T-helper 17 cell (primary cell): ENCODE data around the gene NAGPA. TPM values are rescaled to one million over a fixed set of nuclear protein-coding genes. Genes with fewer than 3 reads are reported as not detected.

ENCODE experiments used
- ATAC-seq: fragments of 150-1000 bp; cut with Tn5 transposase; 2 replicates; pipeline ENCODE4 v1.10.0; 2021; ENCODE audit warnings: mild to moderate bottlenecking, moderate library complexity
- DNase-seq, 3 donors: peaks; one replicate each; pipeline versions ENCODE4 v3.0.0 to v3.0.0-alpha.2; 2020 to 2021
- H3K9me3 ChIP-seq: one replicate; pipeline ENCODE4 v1.7.0; 2013; ENCODE audit warnings: low read length, mild to moderate bottlenecking; ENCODE audit not compliant: control insufficient read depth, poor library complexity, severe bottlenecking
- H3K27ac Mint-ChIP-seq: one replicate; pipeline ENCODE4 v1.8.0; 2022; ENCODE audit warnings: mild to moderate bottlenecking, moderate library complexity, mixed read lengths
- H3K27me3 Mint-ChIP-seq: one replicate; pipeline ENCODE4 v1.8.0; 2022; ENCODE audit warnings: mixed read lengths
- H3K36me3 Mint-ChIP-seq: one replicate; pipeline ENCODE4 v1.8.0; 2022; ENCODE audit warnings: low read depth, mixed read lengths
- H3K4me1 Mint-ChIP-seq: one replicate; pipeline ENCODE4 v1.8.0; 2022; ENCODE audit warnings: mild to moderate bottlenecking, mixed read lengths
- H3K4me3 Mint-ChIP-seq: one replicate; pipeline ENCODE4 v1.8.0; 2022; ENCODE audit warnings: mild to moderate bottlenecking, moderate library complexity, mixed read lengths
- total RNA-seq, 4 donors: library from RNA in 2 of 4; stranded (reverse) in 2 of 4; gene quantifications; one replicate each; pipeline ENCODE4 v1.2.3 and lab custom pipeline; 2022 to 2026

NAGPA gene
- total RNA-seq, 2 donors from 2014 or later: 25.8 to 36.1 TPM

- no peaks in the 10 kb centered on the region for H3K27me3 Mint-ChIP-seq
- H3K27ac Mint-ChIP-seq: peak overlapping the region; percentile 97
- peak overlapping the region; percentile 45 for H3K4me3 Mint-ChIP-seq
- DNase-seq: no peak
- H3K9me3 ChIP-seq: no peaks in the 10 kb centered on the region
- peaks cover 16% of the 10 kb centered on the region for H3K4me1 Mint-ChIP-seq
- no peak for ATAC-seq
- no peaks in the 10 kb centered on the region for H3K36me3 Mint-ChIP-seq
These were observed 36.1 kb upstream of the NAGPA start for GRCh38 chr16:5069854-5070253.

GRCh38 chr16:5069048-5069447 lies 35.3 kb upstream of the NAGPA start:
- no peaks in the 10 kb centered on the region for H3K27me3 Mint-ChIP-seq
- H3K4me3 Mint-ChIP-seq: no peak overlapping the region
- peaks cover 16% of the 10 kb centered on the region for H3K4me1 Mint-ChIP-seq
- DNase-seq: no peak
- H3K9me3 ChIP-seq: no peaks in the 10 kb centered on the region
- H3K36me3 Mint-ChIP-seq: no peaks in the 10 kb centered on the region
- H3K27ac Mint-ChIP-seq: no peak overlapping the region
- no peak for ATAC-seq

- ATAC-seq (no peak), DNase-seq (no peak)
- Mint-ChIP-seq H3K4me3 (no peak overlapping the region), H3K4me1 (peaks cover 10% of the 10 kb centered on the region), H3K27me3 (peaks cover 9% of the 10 kb centered on the region), H3K36me3 (no peaks in the 10 kb centered on the region), H3K27ac (no peak overlapping the region)
- no peaks in the 10 kb centered on the region for H3K9me3 ChIP-seq
These were observed 32.8 kb upstream of the NAGPA start for GRCh38 chr16:5066511-5066910.

- ATAC-seq: no peak
- H3K36me3 Mint-ChIP-seq: no peaks in the 10 kb centered on the region
- H3K27ac Mint-ChIP-seq: no peak within 1 kb of the TSS
- peaks cover 9% of the 10 kb centered on the region for H3K27me3 Mint-ChIP-seq
- DNase-seq: no peak
- H3K9me3 ChIP-seq: no peaks in the 10 kb centered on the region
- peaks cover 4% of the 10 kb centered on the region for H3K4me1 Mint-ChIP-seq
- no peak within 1 kb of the TSS for H3K4me3 Mint-ChIP-seq
These were observed 32.1 kb upstream of the NAGPA start, which contains the start of gene C16orf89 for GRCh38 chr16:5065813-5066212. Gene C16orf89 (minus strand): TSS chr16:5065956. CDS start chr16:5065908, 48 bp downstream.

GRCh38 chr16:5065326-5065725 lies 31.6 kb upstream of the NAGPA start:
- ATAC-seq (no peak), DNase-seq (no peak)
- no peaks in the 10 kb centered on the region for H3K9me3 ChIP-seq
- Mint-ChIP-seq H3K4me3 (no peak overlapping the region), H3K36me3 (no peaks in the 10 kb centered on the region), H3K27me3 (peaks cover 9% of the 10 kb centered on the region), H3K4me1 (peaks cover 4% of the 10 kb centered on the region), H3K27ac (no peak overlapping the region)

GRCh38 chr16:5064915-5065314 lies 31.2 kb upstream of the NAGPA start:
- H3K36me3 Mint-ChIP-seq: no peaks in the 10 kb centered on the region
- peaks cover 4% of the 10 kb centered on the region for H3K4me1 Mint-ChIP-seq
- no peaks in the 10 kb centered on the region for H3K9me3 ChIP-seq
- ATAC-seq (no peak), DNase-seq (no peak)
- peaks cover 9% of the 10 kb centered on the region for H3K27me3 Mint-ChIP-seq
- no peak overlapping the region for H3K4me3 Mint-ChIP-seq
- H3K27ac Mint-ChIP-seq: no peak overlapping the region

GRCh38 chr16:5062790-5063765 lies 29.3 kb upstream of the NAGPA start:
- no peak overlapping the region for H3K4me3 Mint-ChIP-seq

GRCh38 chr16:5062051-5062450 lies 28.3 kb upstream of the NAGPA start:
- DNase-seq: no peak
- ATAC-seq: no peak
- Mint-ChIP-seq H3K27ac (no peak overlapping the region), H3K4me1 (peaks cover 4% of the 10 kb centered on the region), H3K27me3 (peaks cover 9% of the 10 kb centered on the region), H3K36me3 (no peaks in the 10 kb centered on the region), H3K4me3 (no peak overlapping the region)
- no peaks in the 10 kb centered on the region for H3K9me3 ChIP-seq

More at GRCh38 chr16:5062790-5063765, 29.3 kb upstream of the NAGPA start:
- H3K4me1 Mint-ChIP-seq: peaks cover 4% of the 10 kb centered on the region
- no peaks in the 10 kb centered on the region for H3K36me3 Mint-ChIP-seq
- DNase-seq (no peak), ATAC-seq (no peak)
- H3K9me3 ChIP-seq: no peaks in the 10 kb centered on the region
- peaks cover 9% of the 10 kb centered on the region for H3K27me3 Mint-ChIP-seq
- H3K27ac Mint-ChIP-seq: no peak overlapping the region

GRCh38 chr16:5060073-5060641 lies 26.4 kb upstream of the NAGPA start:
- H3K27me3 Mint-ChIP-seq: peaks cover 9% of the 10 kb centered on the region
- H3K9me3 ChIP-seq: no peaks in the 10 kb centered on the region
- ATAC-seq: no peak
- no peak overlapping the region for H3K4me3 Mint-ChIP-seq
- no peak overlapping the region for H3K27ac Mint-ChIP-seq
- H3K4me1 Mint-ChIP-seq: peaks cover 4% of the 10 kb centered on the region
- DNase-seq: no peak
- no peaks in the 10 kb centered on the region for H3K36me3 Mint-ChIP-seq

- peaks cover 9% of the 10 kb centered on the region for H3K27me3 Mint-ChIP-seq
- DNase-seq (no peak), ATAC-seq (no peak)
- H3K27ac Mint-ChIP-seq: no peak overlapping the region
- no peaks in the 10 kb centered on the region for H3K9me3 ChIP-seq
- H3K4me1 Mint-ChIP-seq: peaks cover 4% of the 10 kb centered on the region
- no peaks in the 10 kb centered on the region for H3K36me3 Mint-ChIP-seq
- H3K4me3 Mint-ChIP-seq: no peak overlapping the region
These were observed 25.8 kb upstream of the NAGPA start for GRCh38 chr16:5059386-5060072.

- Mint-ChIP-seq H3K4me1 (peaks cover 4% of the 10 kb centered on the region), H3K27me3 (peaks cover 9% of the 10 kb centered on the region), H3K4me3 (no peak overlapping the region), H3K36me3 (no peaks in the 10 kb centered on the region), H3K27ac (no peak overlapping the region)
- H3K9me3 ChIP-seq: no peaks in the 10 kb centered on the region
- no peak for DNase-seq
- ATAC-seq: no peak
These were observed 24.7 kb upstream of the NAGPA start for GRCh38 chr16:5058476-5058875.

GRCh38 chr16:5056352-5056751 lies 22.6 kb upstream of the NAGPA start:
- peak; percentile 63 for ATAC-seq
- no peaks in the 10 kb centered on the region for H3K9me3 ChIP-seq
- Mint-ChIP-seq H3K36me3 (no peaks in the 10 kb centered on the region), H3K4me1 (no peaks in the 10 kb centered on the region), H3K27ac (no peak overlapping the region), H3K27me3 (no peaks in the 10 kb centered on the region), H3K4me3 (no peak overlapping the region)
- DNase-seq: no peak
